Right atrium auricular region (tissue), 2 donors: Measurements from ENCODE around the gene TAGLN3. TPM values are rescaled to one million over a fixed set of nuclear protein-coding genes. Genes with fewer than 3 reads are reported as not detected.

ENCODE experiments used
- DNase-seq: peaks from one replicate; pipeline ENCODE4 v3.0.0-alpha.2; 2019; ENCODE audit warnings: low spot score
- H3K27ac ChIP-seq, 2 donors: fragments of 200-600 bp; sonication (generic); 1 replicate in 1 of 2; 2 replicates in 1 of 2; pipeline ENCODE4 v1.5.1; 2016 to 2019
- H3K27me3 ChIP-seq, 2 donors: fragments of 200-600 bp; sonication (generic); one replicate each; pipeline versions ENCODE4 v1.5.1 to v1.6.0; 2017 to 2019
- H3K36me3 ChIP-seq: fragments of 200-600 bp; sonication (generic); one replicate; pipeline ENCODE4 v1.5.1; 2016
- H3K4me1 ChIP-seq, 2 donors: fragments of 200-600 bp; sonication (generic); one replicate each; pipeline versions ENCODE4 v1.5.1 to v1.6.0; 2017 to 2019
- H3K4me3 ChIP-seq, 2 donors: fragments of 200-600 bp; sonication (generic); 1 replicate in 1 of 2; 2 replicates in 1 of 2; pipeline ENCODE4 v1.5.1; 2017 to 2019; ENCODE audit warnings: mild to moderate bottlenecking in 1 of 2, moderate library complexity in 1 of 2
- H3K9me3 ChIP-seq, 2 donors: fragments of 200-600 bp; sonication (generic); one replicate each; pipeline ENCODE4 v1.5.1; 2019
- CTCF ChIP-seq, 2 donors: fragments of 200-600 bp; sonication (generic); IDR thresholded peaks; one replicate each; pipeline ENCODE4 v1.5.1; 2019; ENCODE audit warnings: antibody characterized with exemption in 2 of 2
- total RNA-seq, 2 donors: library from RNA; depleted of rRNA; stranded (reverse); fragments of >200 nt; gene quantifications; one replicate each; pipeline ENCODE4 v1.1.0, GENCODE V29; 2016

TAGLN3 gene
- total RNA-seq, 2 donors from 2014 or later = not detected

- H3K36me3 ChIP-seq = no peaks in the 10 kb centered on the region
- H3K4me1 ChIP-seq = peaks cover 0 to 8% of the 10 kb centered on the region in 2 donors
- peak within 1 kb of the TSS; percentile 81 to 82 for H3K4me3 ChIP-seq
- no peaks in the 10 kb centered on the region for H3K27me3 ChIP-seq
- DNase-seq = peak; percentile 96
- H3K9me3 ChIP-seq = no peaks in the 10 kb centered on the region
- no peak for TF ChIP-seq CTCF (IDR thresholded peaks at IDR 0.05)
- H3K27ac ChIP-seq = peak within 1 kb of the TSS; percentile 87
Measured at GRCh38 chr3:111978583-111979433, 19.9 kb upstream of the TAGLN3 start, which contains the start of gene ABHD10. ABHD10 (plus strand) TSS chr3:111979026; CDS start chr3:111979062, 36 bp downstream.

- H3K9me3 ChIP-seq = no peaks in the 10 kb centered on the region
- no peak for DNase-seq
- H3K27me3 ChIP-seq = no peaks in the 10 kb centered on the region
- no peak for TF ChIP-seq CTCF (IDR thresholded peaks at IDR 0.05)
- H3K4me3 ChIP-seq = peak overlapping the region; percentile 81 to 82
- H3K4me1 ChIP-seq = peaks cover 0 to 8% of the 10 kb centered on the region in 2 donors
- H3K27ac ChIP-seq = peak overlapping the region; percentile 87
- no peaks in the 10 kb centered on the region for H3K36me3 ChIP-seq
Measured at GRCh38 chr3:111979434-111980038, 19.2 kb upstream of the TAGLN3 start.

GRCh38 chr3:111980716-111981456 lies 17.8 kb upstream of the TAGLN3 start:
- no peak for TF ChIP-seq CTCF (IDR thresholded peaks at IDR 0.05)
- no peak for DNase-seq
- H3K27me3 ChIP-seq = no peaks in the 10 kb centered on the region
- H3K4me3 ChIP-seq = no peak overlapping the region
- no peaks in the 10 kb centered on the region for H3K9me3 ChIP-seq
- peaks cover 0 to 8% of the 10 kb centered on the region in 2 donors for H3K4me1 ChIP-seq
- H3K27ac ChIP-seq = no peak overlapping the region
- no peaks in the 10 kb centered on the region for H3K36me3 ChIP-seq

- DNase-seq = no peak
- no peaks in the 10 kb centered on the region for H3K27me3 ChIP-seq
- TF ChIP-seq CTCF (IDR thresholded peaks at IDR 0.05) = no peak
- H3K36me3 ChIP-seq = no peaks in the 10 kb centered on the region
- no peak overlapping the region for H3K27ac ChIP-seq
- no peaks in the 10 kb centered on the region for H3K9me3 ChIP-seq
- H3K4me3 ChIP-seq = no peak overlapping the region
- H3K4me1 ChIP-seq = peaks cover 0 to 8% of the 10 kb centered on the region in 2 donors
Measured at GRCh38 chr3:111981457-111981763, 17.3 kb upstream of the TAGLN3 start.

GRCh38 chr3:111984636-111985298 lies 14.0 kb upstream of the TAGLN3 start:
- Histone ChIP-seq H3K36me3 (peaks cover 5% of the 10 kb centered on the region), H3K27me3 (no peaks in the 10 kb centered on the region), H3K9me3 (no peaks in the 10 kb centered on the region), H3K27ac (no peak overlapping the region), H3K4me3 (no peak overlapping the region), H3K4me1 (peaks cover 0 to 8% of the 10 kb centered on the region in 2 donors)
- DNase-seq = no peak
- no peak for TF ChIP-seq CTCF (IDR thresholded peaks at IDR 0.05)
